ENCODE measurements around the gene SCUBE3. TPM values are rescaled to one million over a fixed set of nuclear protein-coding genes. Genes with fewer than 3 reads are reported as not detected.

SCUBE3 gene
- total and polyA plus RNA-seq, 2 of the 4 experiments (the other 2 are of a cell fraction), result 19.9 to 45.5 TPM

- dilution Hi-C loops (cut with HindIII; ENCODE audit: low sequenced_read_pairs, unreplicated experiment) (no loop called here), in situ Hi-C loops (cut with MboI; ENCODE audit: low sequenced_read_pairs) (loop anchor here (25.0 kb wide), 1 partner anchor 438 kb away; the partner anchor contains the start of gene ARMC12), intact Hi-C loops (cut with micrococcal nuclease) (loop anchor here (5.0 kb wide), 2 partner anchors 153 to 168 kb away; partner anchors contain the start of genes FANCE and RPL10A)
- CTCF ChIA-PET, result no interaction called here
- Histone ChIP-seq H3K79me1 (ENCODE audit: low read depth in 1 of 2, low read length in 2 of 2) (no peaks in the 10 kb centered on the region), H3K9me3 (ENCODE audit: control insufficient read depth, insufficient read depth, low read length) (no peaks in the 10 kb centered on the region), H3K9ac (ENCODE audit: low read depth, low read length) (no peak overlapping the region), H3K9me1 (ENCODE audit: insufficient read depth, low read length) (peaks cover 4% of the 10 kb centered on the region; the same call in 1 of the 2 replicates), H3K36me3 (ENCODE audit: control insufficient read depth, insufficient read depth, low read length) (peaks cover 13% of the 10 kb centered on the region), H2BK20ac (ENCODE audit: low read depth, low read length) (no peak overlapping the region), H3K4me1 (ENCODE audit: control insufficient read depth, insufficient read depth, low read length) (peaks cover 7% of the 10 kb centered on the region), H4K91ac (ENCODE audit: insufficient read depth, low read depth, low read length) (no peak overlapping the region), H2BK120ac (ENCODE audit: low read depth, low read length) (no peak overlapping the region), H2BK5ac (ENCODE audit: low read depth, low read length, poor library complexity, severe bottlenecking) (no peak overlapping the region), H3K56ac (ENCODE audit: extremely low read depth, insufficient read depth, low read length) (no peak overlapping the region), H3K4me2 (ENCODE audit: low read depth, low read length) (no peak overlapping the region), H2AK9ac (replicated peaks; ENCODE audit: low read depth, low read length, poor library complexity) (no peak overlapping the region), H3K14ac (replicated peaks; ENCODE audit: low read depth, low read length) (no peak overlapping the region), H3K4me3 (ENCODE audit: insufficient read depth, low read depth, low read length) (no peak overlapping the region), H3K23ac (ENCODE audit: low read depth, low read length) (no peak overlapping the region), H4K5ac (ENCODE audit: low read depth, low read length) (no peak overlapping the region), H2AFZ (replicated peaks; ENCODE audit: low read length, poor library complexity) (no peak overlapping the region), H3K4ac (ENCODE audit: low read depth, low read length) (no peak overlapping the region), H4K20me1 (ENCODE audit: insufficient read depth, low read length) (no peaks in the 10 kb centered on the region), H3K18ac (ENCODE audit: low read depth, low read length) (no peak overlapping the region), H2AK5ac (ENCODE audit: low read depth, low read length) (no peak overlapping the region), H2BK15ac (ENCODE audit: low read depth, low read length) (no peak overlapping the region), H4K8ac (ENCODE audit: low read depth in 2 of 2, low read length in 2 of 2) (no peak overlapping the region), H3K27me3 (ENCODE audit: control insufficient read depth, insufficient read depth, low read length) (no peaks in the 10 kb centered on the region), H3K27ac (ENCODE audit: insufficient read depth, low read length) (no peak overlapping the region)
- POLR2A ChIA-PET (ENCODE audit: unreplicated experiment), result no interaction called here
- TF ChIP-seq, protein P1, sequence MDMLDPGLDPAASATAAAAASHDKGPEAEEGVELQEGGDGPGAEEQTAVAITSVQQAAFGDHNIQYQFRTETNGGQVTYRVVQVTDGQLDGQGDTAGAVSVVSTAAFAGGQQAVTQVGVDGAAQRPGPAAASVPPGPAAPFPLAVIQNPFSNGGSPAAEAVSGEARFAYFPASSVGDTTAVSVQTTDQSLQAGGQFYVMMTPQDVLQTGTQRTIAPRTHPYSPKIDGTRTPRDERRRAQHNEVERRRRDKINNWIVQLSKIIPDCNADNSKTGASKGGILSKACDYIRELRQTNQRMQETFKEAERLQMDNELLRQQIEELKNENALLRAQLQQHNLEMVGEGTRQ (IDR thresholded peaks at IDR 0.05; ENCODE audit: low read depth, low read length), result no peak
- TF ChIP-seq, protein P2, sequence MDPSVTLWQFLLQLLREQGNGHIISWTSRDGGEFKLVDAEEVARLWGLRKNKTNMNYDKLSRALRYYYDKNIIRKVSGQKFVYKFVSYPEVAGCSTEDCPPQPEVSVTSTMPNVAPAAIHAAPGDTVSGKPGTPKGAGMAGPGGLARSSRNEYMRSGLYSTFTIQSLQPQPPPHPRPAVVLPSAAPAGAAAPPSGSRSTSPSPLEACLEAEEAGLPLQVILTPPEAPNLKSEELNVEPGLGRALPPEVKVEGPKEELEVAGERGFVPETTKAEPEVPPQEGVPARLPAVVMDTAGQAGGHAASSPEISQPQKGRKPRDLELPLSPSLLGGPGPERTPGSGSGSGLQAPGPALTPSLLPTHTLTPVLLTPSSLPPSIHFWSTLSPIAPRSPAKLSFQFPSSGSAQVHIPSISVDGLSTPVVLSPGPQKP (IDR thresholded peaks at IDR 0.05; ENCODE audit: borderline replicate concordance, low read depth, low read length), result no peak
- ATAC-seq (ENCODE audit: low read depth), result no peak
- no CpG with 5 or more reads among the region's 4 CpGs for WGBS, 2 experiments (ENCODE audit: extremely low coverage in 2 of 2, insufficient read length in 1 of 2)
- no TSS peak for BruUV-seq (replicated peaks)
- no peak for DNase-seq
Observed at GRCh38 chr6:35299674-35300073, 85.9 kb downstream of the SCUBE3 start.

Measured in IMR-90 (cell line).